Peyer's patch (tissue), 4 donors: ENCODE data around the gene RIBC1.
"Not testable (repeated sequence)": the region's sequence is repeated elsewhere in the genome, so short reads cannot be mapped to it uniquely, and the experiment has no call there.

Experiments
- POLR2A ChIP-seq, 2 donors: fragments of 450-650 bp; IDR thresholded peaks; one replicate each; pipeline ENCODE4 v1.5.1; 2017; ENCODE audit warnings: antibody characterized with exemption in 2 of 2, mild to moderate bottlenecking in 2 of 2, moderate library complexity in 2 of 2
- TF ChIP-seq, protein P1 (sequence below), 6 experiments: fragments of 450-650 bp in 4 of 6; fragments of 200-600 bp in 2 of 6; sonication (generic) in 1 of 6; IDR thresholded peaks; one replicate each; pipeline ENCODE4 v1.5.1; 2017 to 2019; ENCODE audit warnings: antibody characterized with exemption in 6 of 6, mild to moderate bottlenecking in 3 of 6, moderate library complexity in 1 of 6

DNA sequence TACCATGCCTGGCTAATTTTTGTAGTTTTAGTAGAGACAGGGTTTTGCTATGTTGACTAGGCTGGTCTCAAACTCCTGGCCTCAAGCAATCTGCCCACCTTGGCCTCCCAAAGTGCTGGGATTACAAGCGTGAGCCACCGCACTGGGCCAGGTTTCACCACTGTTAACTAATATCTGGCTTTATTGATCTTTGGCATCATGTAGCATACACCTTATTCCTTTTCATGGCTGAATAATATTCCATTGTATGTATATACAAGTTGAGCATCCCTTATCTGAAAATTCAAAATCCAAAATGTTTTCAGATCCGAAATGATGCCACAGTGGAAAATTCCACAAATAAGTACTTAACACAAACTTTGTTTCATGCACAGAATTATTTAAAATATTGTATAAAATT, 46.0 kb downstream of the RIBC1 start:
- TF ChIP-seq, protein P1, sequence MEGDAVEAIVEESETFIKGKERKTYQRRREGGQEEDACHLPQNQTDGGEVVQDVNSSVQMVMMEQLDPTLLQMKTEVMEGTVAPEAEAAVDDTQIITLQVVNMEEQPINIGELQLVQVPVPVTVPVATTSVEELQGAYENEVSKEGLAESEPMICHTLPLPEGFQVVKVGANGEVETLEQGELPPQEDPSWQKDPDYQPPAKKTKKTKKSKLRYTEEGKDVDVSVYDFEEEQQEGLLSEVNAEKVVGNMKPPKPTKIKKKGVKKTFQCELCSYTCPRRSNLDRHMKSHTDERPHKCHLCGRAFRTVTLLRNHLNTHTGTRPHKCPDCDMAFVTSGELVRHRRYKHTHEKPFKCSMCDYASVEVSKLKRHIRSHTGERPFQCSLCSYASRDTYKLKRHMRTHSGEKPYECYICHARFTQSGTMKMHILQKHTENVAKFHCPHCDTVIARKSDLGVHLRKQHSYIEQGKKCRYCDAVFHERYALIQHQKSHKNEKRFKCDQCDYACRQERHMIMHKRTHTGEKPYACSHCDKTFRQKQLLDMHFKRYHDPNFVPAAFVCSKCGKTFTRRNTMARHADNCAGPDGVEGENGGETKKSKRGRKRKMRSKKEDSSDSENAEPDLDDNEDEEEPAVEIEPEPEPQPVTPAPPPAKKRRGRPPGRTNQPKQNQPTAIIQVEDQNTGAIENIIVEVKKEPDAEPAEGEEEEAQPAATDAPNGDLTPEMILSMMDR (IDR thresholded peaks at IDR 0.05): not testable (repeated sequence)
- TF ChIP-seq POLR2A (IDR thresholded peaks at IDR 0.05): not testable (repeated sequence)
